IPS-20b (cell line): ENCODE measurements around the gene MBD4.
"Not testable (repeated sequence)": the region's sequence is repeated elsewhere in the genome, so short reads cannot be mapped to it uniquely, and the experiment has no call there.

Source experiments
- H3K27ac ChIP-seq: one replicate; pipeline ENCODE4 v1.5.1; 2013; ENCODE audit warnings: low read length
- H3K27me3 ChIP-seq: 2 replicates; pipeline ENCODE4 v1.6.1; 2013; ENCODE audit warnings: mild to moderate bottlenecking, low read length, inconsistent platforms; ENCODE audit not compliant: insufficient read depth
- H3K36me3 ChIP-seq: 2 replicates; pipeline ENCODE4 v1.6.1; 2013; ENCODE audit warnings: low read depth, mild to moderate bottlenecking, inconsistent platforms, low read length, moderate library complexity; ENCODE audit not compliant: insufficient read depth
- H3K4me1 ChIP-seq: 2 replicates; pipeline ENCODE4 v1.6.1; 2013; ENCODE audit warnings: mild to moderate bottlenecking, control low read depth, inconsistent platforms, low read length, moderate library complexity; ENCODE audit not compliant: insufficient read depth
- H3K4me3 ChIP-seq: 2 replicates; pipeline ENCODE4 v1.5.1; 2013; ENCODE audit warnings: mild to moderate bottlenecking, low read length, inconsistent platforms
- H3K9ac ChIP-seq: 2 replicates; pipeline ENCODE4 v1.6.1; 2013; ENCODE audit warnings: low read depth, mild to moderate bottlenecking, inconsistent platforms, low read length, moderate library complexity
- H3K9me3 ChIP-seq: 2 replicates; pipeline ENCODE4 v1.6.1; 2013; ENCODE audit warnings: mild to moderate bottlenecking, low read depth, low read length, inconsistent platforms; ENCODE audit not compliant: insufficient read depth

The MBD4 gene

GRCh38 chr3:129417326-129417725 lies 22.4 kb downstream of the MBD4 start:
- Histone ChIP-seq H3K4me3 (no peak overlapping the region), H3K27ac (no peak overlapping the region)

GRCh38 chr3:129416415-129416814 lies 23.3 kb downstream of the MBD4 start:
- H3K4me3 ChIP-seq = no peak overlapping the region
- no peaks in the 10 kb centered on the region; the same call in 1 of the 2 replicates for H3K4me1 ChIP-seq
- H3K36me3 ChIP-seq = no peaks in the 10 kb centered on the region
- no peak overlapping the region for H3K9ac ChIP-seq
- H3K9me3 ChIP-seq = no peaks in the 10 kb centered on the region
- no peaks in the 10 kb centered on the region for H3K27me3 ChIP-seq
- no peak overlapping the region for H3K27ac ChIP-seq

More at GRCh38 chr3:129417326-129417725, 22.4 kb downstream of the MBD4 start:
- Histone ChIP-seq H3K36me3 (no peaks in the 10 kb centered on the region), H3K9ac (no peak overlapping the region), H3K27me3 (no peaks in the 10 kb centered on the region), H3K4me1 (no peaks in the 10 kb centered on the region; the same call in 1 of the 2 replicates), H3K9me3 (no peaks in the 10 kb centered on the region)

GRCh38 chr3:129415830-129416229 lies 23.9 kb downstream of the MBD4 start:
- H3K9ac ChIP-seq = no peak overlapping the region
- no peak overlapping the region for H3K27ac ChIP-seq
- H3K4me3 ChIP-seq = no peak overlapping the region
- H3K4me1 ChIP-seq = no peaks in the 10 kb centered on the region; the same call in 1 of the 2 replicates
- H3K36me3 ChIP-seq = no peaks in the 10 kb centered on the region
- H3K9me3 ChIP-seq = no peaks in the 10 kb centered on the region
- no peaks in the 10 kb centered on the region for H3K27me3 ChIP-seq

GRCh38 chr3:129415378-129415777 lies 24.4 kb downstream of the MBD4 start:
- no peak overlapping the region for H3K27ac ChIP-seq
- H3K4me3 ChIP-seq = no peak overlapping the region
- H3K4me1 ChIP-seq = no peaks in the 10 kb centered on the region; the same call in 1 of the 2 replicates
- no peaks in the 10 kb centered on the region for H3K36me3 ChIP-seq
- no peaks in the 10 kb centered on the region for H3K9me3 ChIP-seq
- no peak overlapping the region for H3K9ac ChIP-seq
- no peaks in the 10 kb centered on the region for H3K27me3 ChIP-seq

GRCh38 chr3:129413687-129414506 lies 25.9 kb downstream of the MBD4 start:
- no peak overlapping the region for H3K4me3 ChIP-seq
- H3K4me1 ChIP-seq = no peaks in the 10 kb centered on the region; the same call in 1 of the 2 replicates
- H3K36me3 ChIP-seq = no peaks in the 10 kb centered on the region
- H3K27ac ChIP-seq = no peak overlapping the region
- H3K9ac ChIP-seq = no peak overlapping the region
- no peaks in the 10 kb centered on the region for H3K27me3 ChIP-seq
- no peaks in the 10 kb centered on the region for H3K9me3 ChIP-seq

- H3K27me3 ChIP-seq, H3K9me3 ChIP-seq, H3K27ac ChIP-seq, H3K36me3 ChIP-seq, H3K9ac ChIP-seq, H3K4me3 ChIP-seq, H3K4me1 ChIP-seq: not testable (repeated sequence)
Observed at GRCh38 chr3:129413238-129413637, 26.5 kb downstream of the MBD4 start.

GRCh38 chr3:129412542-129413198 lies 27.1 kb downstream of the MBD4 start:
- Histone ChIP-seq H3K9ac (no peak overlapping the region), H3K36me3 (no peaks in the 10 kb centered on the region), H3K9me3 (no peaks in the 10 kb centered on the region), H3K4me3 (no peak overlapping the region), H3K27me3 (no peaks in the 10 kb centered on the region), H3K27ac (no peak overlapping the region), H3K4me1 (no peaks in the 10 kb centered on the region)

- Histone ChIP-seq H3K36me3 (no peaks in the 10 kb centered on the region), H3K9me3 (no peaks in the 10 kb centered on the region), H3K9ac (no peak overlapping the region), H3K27ac (no peak overlapping the region), H3K4me1 (no peaks in the 10 kb centered on the region), H3K4me3 (no peak overlapping the region), H3K27me3 (no peaks in the 10 kb centered on the region)
Observed at GRCh38 chr3:129410971-129411370, 28.8 kb downstream of the MBD4 start.

- no peaks in the 10 kb centered on the region for H3K9me3 ChIP-seq
- no peaks in the 10 kb centered on the region for H3K36me3 ChIP-seq
- no peaks in the 10 kb centered on the region for H3K27me3 ChIP-seq
- H3K27ac ChIP-seq = no peak overlapping the region
- H3K4me1 ChIP-seq = no peaks in the 10 kb centered on the region
- H3K9ac ChIP-seq = no peak overlapping the region
- no peak overlapping the region for H3K4me3 ChIP-seq
Observed at GRCh38 chr3:129409541-129409940, 30.2 kb downstream of the MBD4 start.

GRCh38 chr3:129404610-129405009 lies 35.1 kb downstream of the MBD4 start:
- Histone ChIP-seq H3K36me3 (no peaks in the 10 kb centered on the region), H3K9me3 (no peaks in the 10 kb centered on the region), H3K9ac (no peak overlapping the region), H3K4me1 (no peaks in the 10 kb centered on the region), H3K4me3 (no peak overlapping the region), H3K27ac (no peak overlapping the region), H3K27me3 (no peaks in the 10 kb centered on the region)

GRCh38 chr3:129404130-129404529 lies 35.6 kb downstream of the MBD4 start:
- H3K9ac ChIP-seq = no peak overlapping the region
- no peaks in the 10 kb centered on the region for H3K4me1 ChIP-seq
- no peak overlapping the region for H3K27ac ChIP-seq
- no peaks in the 10 kb centered on the region for H3K9me3 ChIP-seq
- no peaks in the 10 kb centered on the region for H3K27me3 ChIP-seq
- H3K36me3 ChIP-seq = no peaks in the 10 kb centered on the region
- no peak overlapping the region for H3K4me3 ChIP-seq

- Histone ChIP-seq H3K4me3 (no peak overlapping the region), H3K36me3 (no peaks in the 10 kb centered on the region), H3K4me1 (peaks cover under 1% of the 10 kb centered on the region; the same call in 1 of the 2 replicates), H3K9me3 (no peaks in the 10 kb centered on the region), H3K27ac (no peak overlapping the region), H3K27me3 (no peaks in the 10 kb centered on the region), H3K9ac (no peak overlapping the region)
Observed at GRCh38 chr3:129403450-129403849, 36.3 kb downstream of the MBD4 start.
